Brain pericyte (primary cell): ENCODE results near the gene GNL2.
"Not testable (repeated sequence)": the region's sequence is repeated elsewhere in the genome, so short reads cannot be mapped to it uniquely, and the experiment has no call there.

Source experiments
- DNase-seq: peaks from one replicate; pipeline ENCODE4 v3.0.0-alpha.2; 2012; ENCODE audit warnings: low read depth, low spot score

GNL2 gene

GRCh38 chr1:37560401-37561132 lies 35.2 kb downstream of the GNL2 start:
- no peak for DNase-seq

- not testable (repeated sequence) for DNase-seq
Observed at GRCh38 chr1:37559957-37560379, 35.8 kb downstream of the GNL2 start.

- no peak for DNase-seq
Observed at GRCh38 chr1:37559080-37559479, 36.7 kb downstream of the GNL2 start.

- no peak for DNase-seq
Observed at GRCh38 chr1:37558411-37558810, 37.3 kb downstream of the GNL2 start.

- no peak for DNase-seq
Observed at GRCh38 chr1:37557402-37557801, 38.3 kb downstream of the GNL2 start.

- peak; percentile 71 for DNase-seq
Observed at GRCh38 chr1:37556712-37557196, 39.0 kb downstream of the GNL2 start, which contains the start of gene DNALI1. TSS of gene DNALI1 (plus strand) at chr1:37556940. CDS start at chr1:37556995, 55 bp downstream.

- DNase-seq = peak; percentile 57
Observed at GRCh38 chr1:37553927-37554808, 41.6 kb downstream of the GNL2 start, which contains the start of gene SNIP1. TSS of gene SNIP1 (minus strand) at chr1:37554293. CDS start at chr1:37554229, 64 bp downstream.

- DNase-seq = no peak
Observed at GRCh38 chr1:37553598-37553926, 42.2 kb downstream of the GNL2 start.

GRCh38 chr1:37549341-37549740 lies 46.4 kb downstream of the GNL2 start:
- no peak for DNase-seq

- DNase-seq = no peak
Observed at GRCh38 chr1:37545019-37545418, 50.7 kb downstream of the GNL2 start.

GRCh38 chr1:37544530-37544929 lies 51.2 kb downstream of the GNL2 start:
- no peak for DNase-seq

GRCh38 chr1:37540036-37540785 lies 55.5 kb downstream of the GNL2 start:
- no peak for DNase-seq

- not testable (repeated sequence) for DNase-seq
Observed at GRCh38 chr1:37539154-37539553, 56.6 kb downstream of the GNL2 start.

GRCh38 chr1:37537378-37537777 lies 58.4 kb downstream of the GNL2 start:
- DNase-seq = no peak

GRCh38 chr1:37533317-37534093 lies 62.2 kb downstream of the GNL2 start:
- no peak for DNase-seq

- DNase-seq = not testable (repeated sequence)
Observed at GRCh38 chr1:37532418-37533156, 63.1 kb downstream of the GNL2 start.

- DNase-seq = not testable (repeated sequence)
Observed at GRCh38 chr1:37529888-37530287, 65.8 kb downstream of the GNL2 start.

GRCh38 chr1:37519613-37520012 lies 76.1 kb downstream of the GNL2 start:
- DNase-seq = no peak

- DNase-seq = not testable (repeated sequence)
Observed at GRCh38 chr1:37518929-37519328, 76.8 kb downstream of the GNL2 start.

- not testable (repeated sequence) for DNase-seq
Observed at GRCh38 chr1:37518241-37518640, 77.5 kb downstream of the GNL2 start.
